Heart left ventricle (tissue), 13 donors: ENCODE data around the gene ATOH1.

ENCODE experiments used
- POLR2A ChIP-seq, 2 donors: fragments of 450-650 bp; IDR thresholded peaks; one replicate each; pipeline ENCODE4 v1.6.1; 2017; ENCODE audit warnings: antibody characterized with exemption in 2 of 2, mild to moderate bottlenecking in 2 of 2, moderate library complexity in 2 of 2
- TF ChIP-seq, protein P1 (sequence below), 12 donors: fragments of 200-600 bp; sonication (generic) in 4 of 12; IDR thresholded peaks; one replicate each; pipeline versions ENCODE4 v1.5.0 to v1.8.0; 2018 to 2022; ENCODE audit warnings: antibody characterized with exemption in 12 of 12, mild to moderate bottlenecking in 5 of 12
- donor health status: ischemic (EF 13 %, LVEDD 7.1; RV severe dilation, severe dysfunction).
- donor health status: DM: no; HTN: yes; CAD: no.
- donor health status: DM: no; HTN: no; CAD: no.
- donor health status: ischemic (EF 25% LVEDD 6.9; RV normal size, moderate dysfunction).
- donor health status: ischemic (EF 25% LVEDD 5.7; RV mildly dilated, moderate dysfunction).
- donor health status: ischemic (EF 35%, LVEDD 5.7; RV mildly dilated, moderate dysfunction).
- donor health status: nonischemic (EF 11% LVEDD 7.7; RV severe dilation, severe dysfunction).
- donor health status: DM: yes; HTN: yes; CAD: no.
- donor health status: PGD.
- donor health status: ischemic (EF 29% LVEDD 5.4; RV normal size, mild dysfunction).
- donor health status: nonischemic (EF 23%, LVEDD 6.1; RV moderate dilation, normal function).

- TF ChIP-seq, protein P1, sequence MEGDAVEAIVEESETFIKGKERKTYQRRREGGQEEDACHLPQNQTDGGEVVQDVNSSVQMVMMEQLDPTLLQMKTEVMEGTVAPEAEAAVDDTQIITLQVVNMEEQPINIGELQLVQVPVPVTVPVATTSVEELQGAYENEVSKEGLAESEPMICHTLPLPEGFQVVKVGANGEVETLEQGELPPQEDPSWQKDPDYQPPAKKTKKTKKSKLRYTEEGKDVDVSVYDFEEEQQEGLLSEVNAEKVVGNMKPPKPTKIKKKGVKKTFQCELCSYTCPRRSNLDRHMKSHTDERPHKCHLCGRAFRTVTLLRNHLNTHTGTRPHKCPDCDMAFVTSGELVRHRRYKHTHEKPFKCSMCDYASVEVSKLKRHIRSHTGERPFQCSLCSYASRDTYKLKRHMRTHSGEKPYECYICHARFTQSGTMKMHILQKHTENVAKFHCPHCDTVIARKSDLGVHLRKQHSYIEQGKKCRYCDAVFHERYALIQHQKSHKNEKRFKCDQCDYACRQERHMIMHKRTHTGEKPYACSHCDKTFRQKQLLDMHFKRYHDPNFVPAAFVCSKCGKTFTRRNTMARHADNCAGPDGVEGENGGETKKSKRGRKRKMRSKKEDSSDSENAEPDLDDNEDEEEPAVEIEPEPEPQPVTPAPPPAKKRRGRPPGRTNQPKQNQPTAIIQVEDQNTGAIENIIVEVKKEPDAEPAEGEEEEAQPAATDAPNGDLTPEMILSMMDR (IDR thresholded peaks at IDR 0.05), result no peak
- TF ChIP-seq POLR2A (IDR thresholded peaks at IDR 0.05), result no peak
These were observed 18.8 kb upstream of the ATOH1 start for GRCh38 chr4:93809773-93810172.
